ENCODE results near the gene CCDC198.

- TF ChIP-seq CTCF (IDR thresholded peaks at IDR 0.05), result no peak
- TF ChIP-seq EZH2 (IDR thresholded peaks at IDR 0.05; ENCODE audit: borderline replicate concordance, insufficient read depth, low read depth, low read length, poor library complexity, severe bottlenecking), result no peak
Observed at GRCh38 chr14:57498659-57499058, 5.0 kb upstream of the CCDC198 start.

Data from B cell (primary cell).